ENCODE results near the gene NKIRAS1. TPM values are rescaled to one million over a fixed set of nuclear protein-coding genes. Genes with fewer than 3 reads are reported as not detected.
A peak's percentile ranks its signal among the peaks of the same experiment; 100 is the strongest.
"Not testable (repeated sequence)": the region's sequence is repeated elsewhere in the genome, so short reads cannot be mapped to it uniquely, and the experiment has no call there.

NKIRAS1 gene
- total RNA-seq, 1 experiment from 2014 or later: 23.0 TPM

GRCh38 chr3:23921052-23921511 lies 4.3 kb upstream of the NKIRAS1 start:
- POLR2A ChIA-PET (ENCODE audit: low non-redundant PET): interaction anchor here (0.6 kb wide), 1 partner anchor 224 kb away, joined by 12 read pairs; no protein-coding TSS in a partner anchor
- TF ChIP-seq CTCF (conservative IDR thresholded peaks at IDR 0.05; ENCODE audit: low read depth, low read length) (no peak), EZH2 (IDR thresholded peaks at IDR 0.05; ENCODE audit: borderline replicate concordance, low read depth, low read length, poor library complexity, severe bottlenecking) (no peak)
- BruUV-seq (replicated peaks): no TSS peak
- Histone ChIP-seq H3K36me3 (ENCODE audit: insufficient read depth, low read length, poor library complexity, severe bottlenecking) (peaks cover 38% of the 10 kb centered on the region), H3K27me3 (replicated peaks; ENCODE audit: insufficient read depth, low read depth, low read length, poor library complexity) (no peaks in the 10 kb centered on the region), H3K9me3 (ENCODE audit: low read depth, low read length, poor library complexity, severe bottlenecking) (no peaks in the 10 kb centered on the region), H3K4me1 (ENCODE audit: insufficient read depth, low read length, poor library complexity, severe bottlenecking) (peaks cover 6% of the 10 kb centered on the region), H3K4me3 (ENCODE audit: low read depth, low read length, poor library complexity, severe bottlenecking) (no peak overlapping the region), H3K27ac (ENCODE audit: low read depth, low read length, poor library complexity, severe bottlenecking) (no peak overlapping the region)
- intact Hi-C loops (cut with micrococcal nuclease; ENCODE audit: unreplicated experiment): no loop called here
- peak; percentile 6 for DNase-seq (ENCODE audit: low spot score)
- CTCF ChIA-PET: no interaction called here

- POLR2A ChIA-PET (ENCODE audit: low non-redundant PET): no interaction called here
Measured at GRCh38 chr3:23920151-23920655, 3.4 kb upstream of the NKIRAS1 start.

GRCh38 chr3:23919628-23920027 lies 2.8 kb upstream of the NKIRAS1 start:
- TF ChIP-seq CTCF (conservative IDR thresholded peaks at IDR 0.05; ENCODE audit: low read depth, low read length): no peak
- no peak for TF ChIP-seq EZH2 (IDR thresholded peaks at IDR 0.05; ENCODE audit: borderline replicate concordance, low read depth, low read length, poor library complexity, severe bottlenecking)
- Histone ChIP-seq H3K27me3 (replicated peaks; ENCODE audit: insufficient read depth, low read depth, low read length, poor library complexity) (no peaks in the 10 kb centered on the region), H3K4me1 (ENCODE audit: insufficient read depth, low read length, poor library complexity, severe bottlenecking) (peaks cover 6% of the 10 kb centered on the region), H3K9me3 (ENCODE audit: low read depth, low read length, poor library complexity, severe bottlenecking) (no peaks in the 10 kb centered on the region), H3K36me3 (ENCODE audit: insufficient read depth, low read length, poor library complexity, severe bottlenecking) (peaks cover 38% of the 10 kb centered on the region), H3K4me3 (ENCODE audit: low read depth, low read length, poor library complexity, severe bottlenecking) (peak overlapping the region; percentile 9), H3K27ac (ENCODE audit: low read depth, low read length, poor library complexity, severe bottlenecking) (no peak overlapping the region)
- CTCF ChIA-PET: no interaction called here
- POLR2A ChIA-PET (ENCODE audit: low non-redundant PET): no interaction called here
- DNase-seq (ENCODE audit: low spot score): no peak
- intact Hi-C loops (cut with micrococcal nuclease; ENCODE audit: unreplicated experiment): loop anchor here (10.0 kb wide), 1 partner anchor 315 kb away; no protein-coding TSS in a partner anchor
- no TSS peak for BruUV-seq (replicated peaks)

More at GRCh38 chr3:23920151-23920655, 3.4 kb upstream of the NKIRAS1 start:
- CTCF ChIA-PET: no interaction called here
- DNase-seq (ENCODE audit: low spot score): no peak
- BruUV-seq (replicated peaks): no TSS peak
- Histone ChIP-seq H3K27me3 (replicated peaks; ENCODE audit: insufficient read depth, low read depth, low read length, poor library complexity) (no peaks in the 10 kb centered on the region), H3K9me3 (ENCODE audit: low read depth, low read length, poor library complexity, severe bottlenecking) (no peaks in the 10 kb centered on the region), H3K36me3 (ENCODE audit: insufficient read depth, low read length, poor library complexity, severe bottlenecking) (peaks cover 38% of the 10 kb centered on the region), H3K4me3 (ENCODE audit: low read depth, low read length, poor library complexity, severe bottlenecking) (no peak overlapping the region), H3K27ac (ENCODE audit: low read depth, low read length, poor library complexity, severe bottlenecking) (no peak overlapping the region), H3K4me1 (ENCODE audit: insufficient read depth, low read length, poor library complexity, severe bottlenecking) (peaks cover 6% of the 10 kb centered on the region)
- TF ChIP-seq EZH2 (IDR thresholded peaks at IDR 0.05; ENCODE audit: borderline replicate concordance, low read depth, low read length, poor library complexity, severe bottlenecking) (no peak), CTCF (conservative IDR thresholded peaks at IDR 0.05; ENCODE audit: low read depth, low read length) (no peak)
- intact Hi-C loops (cut with micrococcal nuclease; ENCODE audit: unreplicated experiment): no loop called here

- H3K36me3 ChIP-seq (ENCODE audit: insufficient read depth, low read length, poor library complexity, severe bottlenecking): peaks cover 38% of the 10 kb centered on the region
- H3K27me3 ChIP-seq (replicated peaks; ENCODE audit: insufficient read depth, low read depth, low read length, poor library complexity); H3K4me1 ChIP-seq (ENCODE audit: insufficient read depth, low read length, poor library complexity, severe bottlenecking); DNase-seq (ENCODE audit: low spot score); H3K9me3 ChIP-seq (ENCODE audit: low read depth, low read length, poor library complexity, severe bottlenecking); BruUV-seq (replicated peaks); POLR2A ChIA-PET (ENCODE audit: low non-redundant PET): not testable (repeated sequence)
- peak overlapping the region; percentile 92 for H3K27ac ChIP-seq (ENCODE audit: low read depth, low read length, poor library complexity, severe bottlenecking)
- CTCF ChIA-PET: interaction anchor here (0.6 kb wide), 1 partner anchor 155 kb away, joined by 3 read pairs; no protein-coding TSS in a partner anchor
- intact Hi-C loops (cut with micrococcal nuclease; ENCODE audit: unreplicated experiment): loop anchor here (10.0 kb wide), 1 partner anchor 316 kb away; no protein-coding TSS in a partner anchor
- H3K4me3 ChIP-seq (ENCODE audit: low read depth, low read length, poor library complexity, severe bottlenecking): peak overlapping the region; percentile 87
Measured at GRCh38 chr3:23918331-23918730, 1.5 kb upstream of the NKIRAS1 start.

- ChIA-PET CTCF (interaction anchor here (0.6 kb wide), 1 partner anchor 154 kb away, joined by 3 read pairs; no protein-coding TSS in a partner anchor), POLR2A (ENCODE audit: low non-redundant PET) (interaction anchor here (0.5 to 0.6 kb wide), 2 partner anchors 342 to 534 kb away, joined by 3 to 7 read pairs; no protein-coding TSS in a partner anchor)
- peaks cover 38% of the 10 kb centered on the region for H3K36me3 ChIP-seq (ENCODE audit: insufficient read depth, low read length, poor library complexity, severe bottlenecking)
- peak overlapping the region; percentile 92 for H3K27ac ChIP-seq (ENCODE audit: low read depth, low read length, poor library complexity, severe bottlenecking)
- peak; percentile 69 for DNase-seq (ENCODE audit: low spot score)
- intact Hi-C loops (cut with micrococcal nuclease; ENCODE audit: unreplicated experiment): loop anchor here (2.0 to 10.0 kb wide), 2 partner anchors 73 to 317 kb away; no protein-coding TSS in a partner anchor
- not testable (repeated sequence) for H3K9me3 ChIP-seq (ENCODE audit: low read depth, low read length, poor library complexity, severe bottlenecking); H3K4me1 ChIP-seq (ENCODE audit: insufficient read depth, low read length, poor library complexity, severe bottlenecking); BruUV-seq (replicated peaks); H3K27me3 ChIP-seq (replicated peaks; ENCODE audit: insufficient read depth, low read depth, low read length, poor library complexity)
- peak overlapping the region; percentile 87 for H3K4me3 ChIP-seq (ENCODE audit: low read depth, low read length, poor library complexity, severe bottlenecking)
Measured at GRCh38 chr3:23917679-23918303, 1.0 kb upstream of the NKIRAS1 start.
